ENCODE results near the gene PTPRJ. TPM values are rescaled to one million over a fixed set of nuclear protein-coding genes. Genes with fewer than 3 reads are reported as not detected.

Gene PTPRJ
- total and polyA plus RNA-seq, 9 of the 15 experiments (the other 6 are each of a cell fraction or from before 2014, with no cell fraction given): 0.56 to 10.7 (median 4.8) TPM

DNA sequence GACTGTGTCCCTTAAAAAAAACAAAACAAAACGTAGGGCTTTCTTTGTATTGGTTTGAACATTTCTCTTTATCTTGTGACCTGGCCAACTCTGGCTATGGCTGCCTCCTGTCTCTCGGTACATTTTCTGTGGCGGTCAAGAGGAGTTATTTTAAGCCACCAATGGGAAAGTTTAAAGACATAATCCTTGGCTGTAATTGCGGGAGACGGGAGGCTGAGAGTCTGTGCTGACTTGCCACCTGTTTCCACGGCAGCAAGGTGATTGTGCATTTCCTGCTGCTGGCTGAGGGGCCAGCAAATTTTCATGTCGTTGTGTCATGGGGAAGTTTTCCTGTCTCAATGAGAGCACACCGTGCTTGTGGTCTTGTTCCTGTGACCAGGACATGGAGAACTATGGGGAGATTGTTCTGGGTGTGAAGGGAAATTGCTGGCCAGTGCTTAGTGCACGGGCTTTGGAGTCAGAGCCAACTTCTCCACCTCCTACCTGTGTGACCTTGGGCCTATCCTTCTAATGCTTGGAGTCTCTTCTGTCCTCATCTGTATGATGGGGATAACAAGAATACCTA is 11.0 kb downstream of the PTPRJ start (continued):
- TF ChIP-seq SETDB1 (IDR thresholded peaks at IDR 0.05; ENCODE audit: low read length) (no peak), ZNF75A (CRISPR knock-in tag; IDR thresholded peaks at IDR 0.05) (no peak), ZNF699 (CRISPR knock-in tag; IDR thresholded peaks at IDR 0.05; ENCODE audit: insufficient replicate concordance) (no peak), ZBTB8A (IDR thresholded peaks at IDR 0.05; ENCODE audit: partially characterized antibody) (no peak), BCOR (IDR thresholded peaks at IDR 0.05) (peak; percentile 28; the same call in 1 of the 2 replicates), PURB (CRISPR knock-in tag; IDR thresholded peaks at IDR 0.05; ENCODE audit: low read depth) (no peak), ZNF197 (CRISPR knock-in tag; IDR thresholded peaks at IDR 0.05; ENCODE audit: low read depth) (no peak), NR2F6 (CRISPR knock-in tag; IDR thresholded peaks at IDR 0.05) (no peak), ZNF589 (CRISPR knock-in tag; IDR thresholded peaks at IDR 0.05; ENCODE audit: low read depth) (no peak), KLF10 (CRISPR knock-in tag; IDR thresholded peaks at IDR 0.05) (no peak), RCOR1 (IDR thresholded peaks at IDR 0.05; ENCODE audit: borderline replicate concordance in 1 of 2, low read depth in 2 of 2, low read length in 2 of 2) (no peak; a peak in 1 of 4 replicates), HNRNPK (IDR thresholded peaks at IDR 0.05; ENCODE audit: low read depth, low read length, poor library complexity, severe bottlenecking) (no peak), ZBTB7A (IDR thresholded peaks at IDR 0.05; ENCODE audit: borderline replicate concordance, control insufficient read depth, low read depth, low read length) (no peak), CEBPB (tag; IDR thresholded peaks at IDR 0.05) (no peak), TCF7L2 (IDR thresholded peaks at IDR 0.05; ENCODE audit: low read depth, low read length) (no peak), ASH1L (IDR thresholded peaks at IDR 0.05; ENCODE audit: borderline replicate concordance, low read depth, partially characterized antibody) (no peak), ZNF668 (CRISPR knock-in tag; IDR thresholded peaks at IDR 0.05) (no peak), XRCC5 (IDR thresholded peaks at IDR 0.05; ENCODE audit: low read depth, low read length) (no peak), EZH2 (IDR thresholded peaks at IDR 0.05; ENCODE audit: borderline replicate concordance, low read depth, low read length) (no peak), NELFE (IDR thresholded peaks at IDR 0.05; ENCODE audit: insufficient read depth, insufficient read length) (no peak)
- TF ChIP-seq, protein P1, sequence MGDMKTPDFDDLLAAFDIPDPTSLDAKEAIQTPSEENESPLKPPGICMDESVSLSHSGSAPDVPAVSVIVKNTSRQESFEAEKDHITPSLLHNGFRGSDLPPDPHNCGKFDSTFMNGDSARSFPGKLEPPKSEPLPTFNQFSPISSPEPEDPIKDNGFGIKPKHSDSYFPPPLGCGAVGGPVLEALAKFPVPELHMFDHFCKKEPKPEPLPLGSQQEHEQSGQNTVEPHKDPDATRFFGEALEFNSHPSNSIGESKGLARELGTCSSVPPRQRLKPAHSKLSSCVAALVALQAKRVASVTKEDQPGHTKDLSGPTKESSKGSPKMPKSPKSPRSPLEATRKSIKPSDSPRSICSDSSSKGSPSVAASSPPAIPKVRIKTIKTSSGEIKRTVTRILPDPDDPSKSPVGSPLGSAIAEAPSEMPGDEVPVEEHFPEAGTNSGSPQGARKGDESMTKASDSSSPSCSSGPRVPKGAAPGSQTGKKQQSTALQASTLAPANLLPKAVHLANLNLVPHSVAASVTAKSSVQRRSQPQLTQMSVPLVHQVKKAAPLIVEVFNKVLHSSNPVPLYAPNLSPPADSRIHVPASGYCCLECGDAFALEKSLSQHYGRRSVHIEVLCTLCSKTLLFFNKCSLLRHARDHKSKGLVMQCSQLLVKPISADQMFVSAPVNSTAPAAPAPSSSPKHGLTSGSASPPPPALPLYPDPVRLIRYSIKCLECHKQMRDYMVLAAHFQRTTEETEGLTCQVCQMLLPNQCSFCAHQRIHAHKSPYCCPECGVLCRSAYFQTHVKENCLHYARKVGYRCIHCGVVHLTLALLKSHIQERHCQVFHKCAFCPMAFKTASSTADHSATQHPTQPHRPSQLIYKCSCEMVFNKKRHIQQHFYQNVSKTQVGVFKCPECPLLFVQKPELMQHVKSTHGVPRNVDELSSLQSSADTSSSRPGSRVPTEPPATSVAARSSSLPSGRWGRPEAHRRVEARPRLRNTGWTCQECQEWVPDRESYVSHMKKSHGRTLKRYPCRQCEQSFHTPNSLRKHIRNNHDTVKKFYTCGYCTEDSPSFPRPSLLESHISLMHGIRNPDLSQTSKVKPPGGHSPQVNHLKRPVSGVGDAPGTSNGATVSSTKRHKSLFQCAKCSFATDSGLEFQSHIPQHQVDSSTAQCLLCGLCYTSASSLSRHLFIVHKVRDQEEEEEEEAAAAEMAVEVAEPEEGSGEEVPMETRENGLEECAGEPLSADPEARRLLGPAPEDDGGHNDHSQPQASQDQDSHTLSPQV (IDR thresholded peaks at IDR 0.05): no peak
- TF ChIP-seq, protein P2, sequence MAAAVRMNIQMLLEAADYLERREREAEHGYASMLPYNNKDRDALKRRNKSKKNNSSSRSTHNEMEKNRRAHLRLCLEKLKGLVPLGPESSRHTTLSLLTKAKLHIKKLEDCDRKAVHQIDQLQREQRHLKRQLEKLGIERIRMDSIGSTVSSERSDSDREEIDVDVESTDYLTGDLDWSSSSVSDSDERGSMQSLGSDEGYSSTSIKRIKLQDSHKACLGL (CRISPR knock-in tag; IDR thresholded peaks at IDR 0.05; ENCODE audit: borderline replicate concordance, poor library complexity, severe bottlenecking): no peak

Data from K562 (cell line).